Activated naive CD4-positive, alpha-beta T cell treated with anti-CD3 and anti-CD28 coated beads for 36 hours (primary cell): Measurements from ENCODE around the gene CD99L2. TPM values are rescaled to one million over a fixed set of nuclear protein-coding genes. Genes with fewer than 3 reads are reported as not detected.

Source experiments
- CTCF ChIA-PET: fragments of 350-600 bp; sonication (Branson Sonifier 250); formaldehyde crosslinking; loops from one replicate; lab custom pipeline; 2021; ENCODE audit warnings: antibody characterized with exemption; lab: Charles Lee
- DNase-seq: peaks from one replicate; pipeline ENCODE4 v3.0.0-alpha.2; 2020
- H3K27ac Mint-ChIP-seq: one replicate; pipeline ENCODE4 v1.8.0; 2021; ENCODE audit warnings: mild to moderate bottlenecking, mixed read lengths
- H3K27me3 Mint-ChIP-seq: one replicate; pipeline ENCODE4 v1.8.0; 2021; ENCODE audit warnings: low read depth, mixed read lengths
- H3K36me3 Mint-ChIP-seq: one replicate; pipeline ENCODE4 v1.8.0; 2021; ENCODE audit warnings: low read depth, mixed read lengths
- H3K4me1 Mint-ChIP-seq: one replicate; pipeline ENCODE4 v1.8.0; 2021; ENCODE audit warnings: low read depth, mixed read lengths
- H3K4me3 Mint-ChIP-seq: one replicate; pipeline ENCODE4 v1.8.0; 2021; ENCODE audit warnings: mild to moderate bottlenecking, moderate library complexity, mixed read lengths
- H3K9me3 Mint-ChIP-seq: one replicate; pipeline ENCODE4 v1.8.0; 2021; ENCODE audit warnings: mixed read lengths
- intact Hi-C: fragments of 100-400 bp; cut with micrococcal nuclease; formaldehyde crosslinking; loops from one replicate; pipeline ENCODE4 v1.15.1; 2023
- total RNA-seq, 2 experiments: library from RNA; stranded (reverse); gene quantifications; one replicate each; pipeline ENCODE4 v1.2.3, GENCODE V29; 2021

Gene CD99L2
- total RNA-seq, 2 experiments from 2014 or later = 11.3 to 11.7 TPM

GRCh38 chrX:150731795-150732194 is 166.7 kb downstream of the CD99L2 start:
- peak; percentile 67 for DNase-seq
- peaks cover 32% of the 10 kb centered on the region for H3K4me1 Mint-ChIP-seq
- CTCF ChIA-PET = interaction anchor here (1.3 kb wide), 1 partner anchor 48 kb away, joined by 4 read pairs; no protein-coding TSS in a partner anchor
- intact Hi-C loops = no loop called here
- no peak overlapping the region for H3K4me3 Mint-ChIP-seq
- H3K27ac Mint-ChIP-seq = no peak overlapping the region
- no peaks in the 10 kb centered on the region for H3K27me3 Mint-ChIP-seq
- no peaks in the 10 kb centered on the region for H3K9me3 Mint-ChIP-seq
- peaks cover 43% of the 10 kb centered on the region for H3K36me3 Mint-ChIP-seq

- no peak for DNase-seq
- Mint-ChIP-seq H3K9me3 (no peaks in the 10 kb centered on the region), H3K4me3 (no peak overlapping the region), H3K4me1 (peaks cover 24% of the 10 kb centered on the region), H3K36me3 (peaks cover 36% of the 10 kb centered on the region), H3K27me3 (no peaks in the 10 kb centered on the region), H3K27ac (no peak overlapping the region)
- intact Hi-C loops = no loop called here
- CTCF ChIA-PET = interaction anchor here (0.7 kb wide), 1 partner anchor 13 kb away, joined by 5 read pairs; no protein-coding TSS in a partner anchor
Observed at GRCh38 chrX:150730719-150731118, 167.7 kb downstream of the CD99L2 start.

- H3K36me3 Mint-ChIP-seq = peaks cover 32% of the 10 kb centered on the region
- peaks cover 18% of the 10 kb centered on the region for H3K4me1 Mint-ChIP-seq
- CTCF ChIA-PET = interaction anchor here (1.2 kb wide), 1 partner anchor 13 kb away, joined by 3 read pairs; no protein-coding TSS in a partner anchor
- no peak for DNase-seq
- intact Hi-C loops = no loop called here
- no peaks in the 10 kb centered on the region for H3K27me3 Mint-ChIP-seq
- no peak overlapping the region for H3K27ac Mint-ChIP-seq
- H3K4me3 Mint-ChIP-seq = no peak overlapping the region
- no peaks in the 10 kb centered on the region for H3K9me3 Mint-ChIP-seq
Observed at GRCh38 chrX:150729956-150730355, 168.5 kb downstream of the CD99L2 start.

GRCh38 chrX:150719621-150720020 is 178.8 kb downstream of the CD99L2 start:
- H3K4me1 Mint-ChIP-seq = peaks cover 23% of the 10 kb centered on the region
- H3K27me3 Mint-ChIP-seq = no peaks in the 10 kb centered on the region
- intact Hi-C loops = no loop called here
- no peak overlapping the region for H3K27ac Mint-ChIP-seq
- H3K36me3 Mint-ChIP-seq = peaks cover 15% of the 10 kb centered on the region
- DNase-seq = no peak
- CTCF ChIA-PET = interaction anchor here (1.1 to 3.1 kb wide), 3 partner anchors 19 to 38 kb away, joined by 3 to 17 read pairs (median 5); no protein-coding TSS in a partner anchor
- H3K4me3 Mint-ChIP-seq = no peak overlapping the region
- no peaks in the 10 kb centered on the region for H3K9me3 Mint-ChIP-seq

Other genes with a start within 250 kb of the CD99L2 start
- gene MTMR1, start 205.3 kb downstream of the CD99L2 start, total RNA-seq = 10 to 100 TPM; 63.6 to 65.7 TPM
- gene HMGB3, start 84.7 kb upstream of the CD99L2 start, total RNA-seq = 10 to 100 TPM; 30.8 to 33.9 TPM